GM18502 (cell line): ENCODE measurements around the gene SYNGR1.

ENCODE experiments used
- ATAC-seq: cut with Tn5 transposase; IDR thresholded peaks from one replicate; pipeline ENCODE4 v1.9.1; 2021; ENCODE audit warnings: mild to moderate bottlenecking; ENCODE audit not compliant: unreplicated experiment, poor library complexity

Gene SYNGR1

DNA sequence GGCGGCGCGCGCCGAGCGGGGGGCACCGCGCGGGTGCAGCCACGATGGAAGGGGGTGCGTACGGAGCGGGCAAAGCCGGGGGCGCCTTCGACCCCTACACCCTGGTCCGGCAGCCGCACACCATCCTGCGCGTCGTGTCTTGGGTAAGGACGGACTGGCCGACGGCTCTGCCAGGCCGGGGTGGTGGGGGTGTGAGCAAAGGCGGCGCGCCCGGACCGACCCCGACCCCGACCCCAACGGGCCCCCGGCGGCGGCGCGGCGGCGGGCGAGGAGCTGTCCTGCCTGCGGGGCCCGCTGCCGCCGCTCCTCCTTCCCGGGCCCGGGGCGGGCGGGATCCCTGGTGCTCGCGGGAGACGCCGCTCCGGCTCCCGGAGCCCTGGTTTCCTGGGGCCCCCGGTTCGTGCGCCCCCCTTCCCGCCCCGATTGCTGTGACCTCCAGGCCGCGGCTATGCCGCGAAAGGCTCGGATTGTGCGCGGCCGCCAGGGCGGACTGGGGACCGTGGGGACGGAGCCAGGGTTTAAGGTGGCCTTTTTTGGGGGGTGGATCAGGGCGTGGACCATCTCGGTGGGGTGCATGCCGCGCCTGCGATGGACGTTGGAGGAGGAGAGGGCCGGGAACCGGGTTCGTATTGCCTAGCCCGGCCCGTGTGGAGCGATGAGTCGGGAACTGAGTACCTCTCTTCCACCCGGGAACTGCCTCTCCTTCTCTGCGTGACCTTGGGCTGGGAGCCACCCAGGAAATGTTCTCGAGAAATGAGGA, at the start of gene SYNGR1:
SYNGR1 (plus strand) TSS at position 25 of the 760 bp plus-strand sequence; CDS start at position 45, 20 bp downstream.
- ATAC-seq, result no peak

DNA sequence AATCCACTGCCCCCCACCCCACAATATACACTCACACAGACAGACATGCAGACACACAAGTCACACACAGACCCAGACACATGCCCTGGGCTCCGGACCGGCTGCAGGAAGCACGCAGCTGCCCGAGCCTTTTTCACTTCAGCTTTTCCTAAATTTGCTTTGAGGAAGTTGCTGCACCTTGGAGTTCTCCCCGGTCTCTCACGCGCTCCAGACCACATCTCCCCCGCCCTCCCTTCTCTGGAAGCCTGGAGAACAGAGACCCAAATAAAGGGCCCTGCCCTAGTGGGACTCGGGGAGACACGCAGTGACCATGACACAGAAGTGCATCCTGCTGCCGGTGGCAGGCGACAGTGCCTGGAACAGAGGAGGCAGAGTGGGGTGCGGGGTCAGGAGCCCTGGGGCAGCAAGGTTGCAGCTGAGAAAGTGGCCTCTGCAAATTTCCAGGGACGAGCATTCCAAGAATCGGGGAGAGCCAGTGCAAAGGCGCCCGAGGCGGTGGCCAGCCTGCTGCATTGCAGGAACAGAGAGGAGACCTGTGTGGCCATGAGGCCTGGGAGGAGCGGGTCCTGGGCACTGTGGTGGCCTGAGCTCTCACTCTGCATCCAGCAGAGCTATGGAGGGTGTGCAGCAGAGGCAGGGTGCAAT, 49.5 kb upstream of the SYNGR1 start:
- ATAC-seq, result no peak

DNA sequence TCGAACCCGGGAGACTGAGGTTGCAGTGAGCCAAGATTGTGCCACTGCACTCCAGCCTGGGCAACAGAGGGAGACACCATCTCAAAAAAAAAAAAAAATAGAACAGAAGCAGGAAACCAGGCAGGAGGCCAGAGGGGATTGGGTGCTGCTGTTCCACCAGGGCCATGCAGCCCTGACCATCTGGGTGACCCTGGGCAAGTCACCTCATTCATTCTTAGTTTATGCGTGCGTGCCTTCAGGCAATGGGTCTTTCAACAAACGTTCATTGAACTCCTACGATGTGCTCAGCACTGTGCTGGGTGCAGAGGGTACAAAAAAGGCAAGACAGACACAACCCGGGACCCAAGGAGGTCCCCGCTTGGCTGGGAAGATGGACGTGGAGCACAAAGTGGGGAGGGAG, 48.7 kb upstream of the SYNGR1 start:
- ATAC-seq, result no peak

- no peak for ATAC-seq
These were observed 47.9 kb upstream of the SYNGR1 start for GRCh38 chr22:39301926-39302325.

DNA sequence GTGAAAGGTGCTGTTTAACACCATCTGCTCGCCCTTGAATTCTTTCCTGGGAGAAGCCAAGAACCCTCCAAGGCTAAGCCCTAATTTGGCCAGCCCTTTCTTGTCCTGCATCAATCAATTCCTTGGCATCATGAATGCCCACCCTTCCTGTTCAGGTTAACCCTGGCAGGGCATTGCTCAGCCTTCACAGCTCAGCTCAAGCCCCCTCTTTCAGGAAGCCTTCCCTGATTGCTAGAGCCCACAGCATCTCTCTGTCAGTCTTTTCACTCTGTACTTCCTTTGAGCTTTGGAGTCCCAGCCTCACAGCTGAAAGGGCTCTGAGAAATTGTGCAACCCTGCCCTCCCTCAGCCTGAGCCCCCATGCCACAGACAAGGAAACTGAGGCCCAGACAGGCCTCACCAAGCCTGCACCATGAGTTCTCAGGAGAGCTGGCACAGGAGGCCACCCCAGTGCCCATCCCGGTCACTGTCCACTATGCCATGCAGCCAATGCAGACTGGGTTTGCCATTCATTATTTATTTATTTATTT, 47.3 kb upstream of the SYNGR1 start:
- ATAC-seq, result no peak

DNA sequence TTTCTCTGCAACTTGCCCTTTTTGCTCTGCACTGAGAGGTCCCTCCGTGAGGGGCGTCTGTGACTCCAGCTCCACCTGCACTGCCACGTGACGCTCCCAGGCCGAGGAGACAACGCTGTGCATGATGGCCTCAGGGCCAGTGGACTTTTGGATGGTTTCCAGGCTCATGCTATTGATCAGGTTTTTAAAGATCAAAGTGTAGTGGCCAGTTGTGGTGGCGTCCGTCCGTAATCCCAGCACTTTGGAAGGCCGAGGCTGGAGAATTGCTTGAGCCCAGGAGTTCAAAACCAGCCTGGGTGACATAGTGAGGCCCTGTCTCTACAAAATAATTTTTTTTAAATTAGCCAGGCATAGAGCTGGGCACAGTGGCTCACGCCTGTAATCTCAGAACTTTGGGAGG, 46.4 kb upstream of the SYNGR1 start:
- no peak for ATAC-seq

DNA sequence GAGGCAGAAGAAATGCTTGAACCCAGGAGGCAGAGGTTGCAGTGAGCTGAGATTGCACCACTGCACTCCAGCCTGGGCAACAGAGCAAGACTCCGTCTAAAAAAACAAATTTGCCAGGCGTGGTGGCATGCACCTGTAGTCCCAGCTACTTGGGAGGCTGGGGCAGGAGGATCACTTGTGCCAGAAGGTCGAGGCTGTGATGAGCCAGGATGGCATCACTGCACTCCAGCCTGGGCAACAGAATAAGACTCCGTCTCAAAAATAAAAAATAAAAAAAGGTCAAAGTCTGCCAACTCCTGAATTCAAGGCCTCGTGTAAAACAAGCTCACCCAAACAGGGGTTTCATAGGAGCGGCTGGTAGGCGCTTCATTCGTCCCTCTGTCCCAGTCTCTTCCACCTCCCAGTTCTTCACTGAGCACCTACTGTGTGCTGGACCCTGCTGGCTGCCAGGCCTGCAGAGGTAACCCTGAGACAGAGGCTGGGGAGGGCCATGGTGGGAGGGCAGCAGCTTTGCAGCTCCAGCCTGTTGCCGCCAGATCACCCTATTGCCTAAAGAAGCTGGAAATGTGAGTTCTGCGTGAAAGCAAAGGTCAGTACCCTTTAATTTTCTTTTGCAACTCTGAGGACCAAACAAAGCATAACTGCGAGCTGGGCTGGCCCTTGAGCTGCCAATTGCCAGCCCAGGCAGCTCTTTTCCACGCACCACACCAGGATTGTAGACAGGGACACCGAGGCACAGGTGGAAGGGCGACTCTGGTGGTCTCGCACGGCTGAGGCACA, 45.7 kb upstream of the SYNGR1 start:
- ATAC-seq, result no peak

- no peak for ATAC-seq
These were observed 43.1 kb upstream of the SYNGR1 start for GRCh38 chr22:39306456-39307361.

GRCh38 chr22:39308614-39309363, 41.0 kb upstream of the SYNGR1 start:
- no peak for ATAC-seq

DNA sequence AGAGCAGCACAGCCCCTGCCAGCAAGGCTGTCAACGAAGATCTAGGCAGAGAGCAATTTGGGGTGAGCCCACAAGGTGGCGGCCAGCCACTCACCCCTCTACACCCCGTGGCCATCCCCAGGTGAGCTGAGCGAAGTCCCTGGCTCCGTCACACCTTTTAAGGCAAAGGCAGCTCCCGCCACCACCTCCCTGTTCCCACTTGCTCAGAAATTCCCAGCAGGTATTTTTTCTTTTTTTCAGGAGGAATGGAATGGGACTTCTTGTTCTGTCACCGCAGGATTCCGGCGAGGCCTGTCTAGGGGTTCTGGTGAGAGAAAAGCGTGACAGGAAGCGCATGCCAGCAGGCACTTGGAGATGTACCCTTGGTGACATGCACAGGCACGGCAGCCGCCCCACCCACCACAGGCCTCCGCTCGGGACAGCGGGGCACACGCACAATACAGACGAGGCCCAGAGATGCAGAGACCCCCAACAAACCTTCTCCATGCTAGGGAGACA, 40.4 kb upstream of the SYNGR1 start:
- ATAC-seq, result no peak

DNA sequence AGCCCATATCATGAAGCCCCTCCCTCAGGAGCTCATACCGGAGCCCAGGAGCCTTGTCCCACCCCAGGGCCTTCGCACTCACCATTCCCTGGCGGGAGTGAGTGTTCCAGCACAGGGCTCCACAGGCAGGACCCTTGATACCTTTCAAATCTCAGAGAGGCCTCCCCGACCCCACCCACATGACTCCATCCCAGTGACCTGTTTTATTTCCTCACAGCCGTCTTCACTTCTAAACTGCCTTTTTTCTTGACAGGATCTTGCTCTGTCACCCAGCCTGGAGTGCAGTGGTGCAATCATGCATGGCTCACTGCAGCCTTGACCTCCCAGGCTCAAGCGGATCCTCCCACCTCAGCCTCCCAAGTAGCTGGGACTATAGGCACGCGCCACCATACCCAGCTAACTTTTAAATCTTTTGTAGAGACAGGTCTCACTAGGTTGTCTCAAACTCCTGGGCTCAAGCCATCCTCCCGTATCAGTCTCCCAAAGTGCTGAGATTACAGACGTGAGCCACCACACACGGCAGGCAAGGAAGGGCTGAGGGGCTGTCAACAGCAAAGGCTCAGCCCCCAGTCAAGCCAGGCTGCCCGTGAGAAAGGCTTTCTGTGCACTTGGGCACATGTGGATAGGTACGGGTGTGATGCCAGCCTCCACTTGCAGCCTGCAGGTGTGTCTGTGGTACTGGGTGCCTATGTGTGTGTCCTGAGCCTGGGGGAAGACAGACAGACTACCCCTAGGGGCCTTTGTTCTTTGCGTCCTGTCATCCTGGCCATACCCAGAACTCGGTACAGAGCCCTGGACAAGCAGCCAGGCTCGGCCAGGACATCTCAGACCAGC, 39.7 kb upstream of the SYNGR1 start:
- ATAC-seq, result no peak

DNA sequence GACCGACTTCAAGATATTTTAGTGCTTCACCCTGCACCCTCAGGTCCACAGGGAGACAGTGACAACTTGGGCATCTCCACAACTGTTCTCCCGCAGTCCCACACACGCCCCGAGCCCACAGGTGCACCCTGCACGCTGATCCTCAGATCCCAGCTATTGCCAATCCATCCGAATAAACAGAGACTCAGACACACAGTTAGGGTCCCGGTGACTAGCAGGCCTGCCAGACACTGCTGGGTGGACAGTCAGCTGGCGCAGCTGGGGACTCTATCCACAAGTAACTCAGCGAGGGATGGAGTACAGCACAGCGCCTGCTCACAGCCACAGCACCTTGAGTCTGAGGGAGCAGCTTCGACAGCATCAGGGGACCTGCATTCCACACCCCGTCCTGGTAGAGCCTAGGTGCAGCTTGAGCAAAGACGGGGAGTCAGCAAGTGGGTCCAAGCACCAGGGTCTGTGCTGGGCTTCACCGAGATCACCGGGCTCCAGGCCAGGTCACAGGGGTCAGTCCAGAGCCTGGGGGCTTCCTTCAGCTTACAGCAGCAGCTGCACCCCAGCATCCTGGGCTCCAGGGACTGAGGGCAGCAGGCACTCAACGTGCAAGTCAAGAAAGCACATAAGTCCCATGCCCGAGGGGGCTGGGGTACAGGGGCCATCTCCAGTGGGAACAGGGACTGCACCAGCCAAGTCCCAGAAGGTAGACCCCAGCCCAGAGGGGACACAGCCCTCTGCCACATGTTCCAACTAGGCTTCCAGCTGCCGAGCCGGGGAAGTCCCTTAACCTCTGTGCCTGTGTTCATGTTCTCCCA, 38.0 kb upstream of the SYNGR1 start:
- ATAC-seq, result no peak

GRCh38 chr22:39312410-39312809, 37.4 kb upstream of the SYNGR1 start:
- no peak for ATAC-seq

- no peak for ATAC-seq
These were observed 36.4 kb upstream of the SYNGR1 start for GRCh38 chr22:39313258-39314001.

DNA sequence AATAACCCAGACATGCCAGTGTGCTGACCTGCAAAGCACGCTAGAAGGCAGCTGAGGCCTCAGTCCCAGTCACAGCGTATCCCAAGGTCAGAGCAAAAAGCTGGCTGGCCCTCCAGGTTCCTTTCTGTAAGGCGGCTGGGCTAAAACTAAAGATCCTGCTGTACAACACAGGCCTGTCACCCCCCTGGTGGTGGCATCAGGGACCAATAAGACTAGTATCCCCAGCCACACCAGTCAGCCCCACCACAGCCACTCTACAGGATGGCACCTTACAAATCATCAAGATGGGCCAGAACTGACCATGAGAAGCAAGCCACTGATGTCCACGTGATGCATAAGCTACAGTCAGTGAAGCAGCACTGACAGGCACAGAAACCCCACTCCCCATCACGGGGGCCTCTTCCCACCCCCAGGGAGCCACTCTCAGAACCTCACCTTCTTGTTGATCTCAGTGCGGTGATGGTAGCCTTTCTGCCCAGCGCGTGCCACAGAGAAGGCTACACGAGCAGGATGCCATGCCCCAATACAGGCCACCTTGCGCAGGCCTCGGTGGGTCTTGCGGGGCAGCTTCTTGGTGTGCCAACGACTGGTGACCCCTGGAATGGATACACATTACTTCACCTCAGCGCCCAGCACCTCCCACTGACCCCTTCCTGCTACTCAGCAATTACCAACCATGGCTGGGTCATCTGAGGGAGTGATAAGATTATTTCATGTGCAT, 35.4 kb upstream of the SYNGR1 start:
- no peak for ATAC-seq

GRCh38 chr22:39315389-39315788, 34.4 kb upstream of the SYNGR1 start:
- ATAC-seq, result no peak
